Neural crest cell (in vitro differentiated cells): ENCODE data around the gene PEG3. TPM values are rescaled to one million over a fixed set of nuclear protein-coding genes. Genes with fewer than 3 reads are reported as not detected.

Experiments used
- DNase-seq: peaks from one replicate; pipeline ENCODE4 v3.0.0; 2021; ENCODE audit warnings: low read depth, mixed read lengths, low spot score
- H3K27ac Mint-ChIP-seq: one replicate; pipeline ENCODE4 v1.8.0; 2021; ENCODE audit warnings: mild to moderate bottlenecking, mixed read lengths; ENCODE audit not compliant: unreplicated experiment
- H3K27me3 Mint-ChIP-seq: 2 replicates; pipeline ENCODE4 v1.8.0; 2021; ENCODE audit warnings: low read depth, mild to moderate bottlenecking, mixed read lengths
- H3K36me3 Mint-ChIP-seq: 2 replicates; pipeline ENCODE4 v1.8.0; 2021; ENCODE audit warnings: low read depth, mild to moderate bottlenecking, mixed read lengths
- H3K4me1 Mint-ChIP-seq: 2 replicates; pipeline ENCODE4 v1.8.0; 2021; ENCODE audit warnings: mixed read lengths
- H3K4me3 Mint-ChIP-seq: one replicate; pipeline ENCODE4 v1.8.0; 2021; ENCODE audit warnings: mild to moderate bottlenecking, mixed read lengths
- H3K9me3 Mint-ChIP-seq: 2 replicates; pipeline ENCODE4 v1.8.0; 2021; ENCODE audit warnings: mixed read lengths
- total RNA-seq: library from RNA; stranded (reverse); gene quantifications from 2 replicates; pipeline ENCODE4 v1.2.1, GENCODE V29; 2021
- TF ChIP-seq, protein P1 (sequence below): fragments of 200-600 bp; sonication (generic); conservative IDR thresholded peaks from 2 replicates; pipeline ENCODE4 v1.5.0; 2021; ENCODE audit warnings: antibody characterized with exemption, mild to moderate bottlenecking

Gene PEG3
- total RNA-seq, 1 donor from 2014 or later: not detected

DNA sequence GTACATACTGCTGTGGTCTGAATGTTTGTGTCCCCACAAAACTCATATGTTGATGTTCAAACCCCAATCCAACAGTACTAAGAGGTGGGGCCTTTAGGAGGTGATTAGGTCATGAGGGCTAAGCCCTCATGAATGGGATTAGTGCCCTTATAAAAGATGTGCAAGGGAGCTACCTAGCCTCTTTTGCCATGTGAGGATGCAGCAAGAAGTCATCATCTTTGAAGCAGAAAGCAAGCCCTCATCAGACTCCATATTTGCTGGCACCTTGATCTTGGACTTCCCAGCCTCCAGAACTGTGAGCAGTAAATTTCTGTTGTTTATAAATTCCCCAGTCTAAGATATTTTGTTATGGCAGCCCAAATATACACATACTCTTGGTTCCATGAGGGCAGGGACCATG lies 33.9 kb downstream of the PEG3 start:
- H3K9me3 Mint-ChIP-seq: peaks cover 18% of the 10 kb centered on the region
- peaks cover 5% of the 10 kb centered on the region for H3K36me3 Mint-ChIP-seq
- no peak overlapping the region for H3K4me3 Mint-ChIP-seq
- DNase-seq: no peak
- H3K27me3 Mint-ChIP-seq: no peaks in the 10 kb centered on the region
- no peak overlapping the region for H3K27ac Mint-ChIP-seq
- TF ChIP-seq, protein P1, sequence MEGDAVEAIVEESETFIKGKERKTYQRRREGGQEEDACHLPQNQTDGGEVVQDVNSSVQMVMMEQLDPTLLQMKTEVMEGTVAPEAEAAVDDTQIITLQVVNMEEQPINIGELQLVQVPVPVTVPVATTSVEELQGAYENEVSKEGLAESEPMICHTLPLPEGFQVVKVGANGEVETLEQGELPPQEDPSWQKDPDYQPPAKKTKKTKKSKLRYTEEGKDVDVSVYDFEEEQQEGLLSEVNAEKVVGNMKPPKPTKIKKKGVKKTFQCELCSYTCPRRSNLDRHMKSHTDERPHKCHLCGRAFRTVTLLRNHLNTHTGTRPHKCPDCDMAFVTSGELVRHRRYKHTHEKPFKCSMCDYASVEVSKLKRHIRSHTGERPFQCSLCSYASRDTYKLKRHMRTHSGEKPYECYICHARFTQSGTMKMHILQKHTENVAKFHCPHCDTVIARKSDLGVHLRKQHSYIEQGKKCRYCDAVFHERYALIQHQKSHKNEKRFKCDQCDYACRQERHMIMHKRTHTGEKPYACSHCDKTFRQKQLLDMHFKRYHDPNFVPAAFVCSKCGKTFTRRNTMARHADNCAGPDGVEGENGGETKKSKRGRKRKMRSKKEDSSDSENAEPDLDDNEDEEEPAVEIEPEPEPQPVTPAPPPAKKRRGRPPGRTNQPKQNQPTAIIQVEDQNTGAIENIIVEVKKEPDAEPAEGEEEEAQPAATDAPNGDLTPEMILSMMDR: no peak
- H3K4me1 Mint-ChIP-seq: no peaks in the 10 kb centered on the region

Other genes starting within 250 kb of the PEG3 start
- 21.7 TPM in 2 replicates for gene ZNF71, start 245.4 kb downstream of the PEG3 start, total RNA-seq
- 0.89 and 1.3 TPM in 2 replicates for gene SMIM17, start 197.6 kb downstream of the PEG3 start, total RNA-seq
- gene ZNF835, start 169.0 kb downstream of the PEG3 start, total RNA-seq: 0.11 TPM in 1 of 2 replicates, not detected in the other
- gene ZIM2, start within 50 bp of the PEG3 start, total RNA-seq: not detected in 2 replicates